ENCODE measurements around the gene ADAMTS6. TPM values are rescaled to one million over a fixed set of nuclear protein-coding genes. Genes with fewer than 3 reads are reported as not detected.
A peak's percentile ranks its signal among the peaks of the same experiment; 100 is the strongest.

Gene ADAMTS6
- total RNA-seq, 3 donors from 2014 or later: 0.69 to 3.6 (median 1.4) TPM

GRCh38 chr5:65108786-65109743, 372.7 kb downstream of the ADAMTS6 start:
- intact Hi-C loops (cut with DNase I, micrococcal nuclease): no loop called here
- no peak for DNase-seq
- Histone ChIP-seq H3K9me3 (no peaks in the 10 kb centered on the region), H3K4me3 (no peak overlapping the region), H3K36me3 (ENCODE audit: low read depth) (no peaks in the 10 kb centered on the region), H3K4me1 (ENCODE audit: low read depth) (no peaks in the 10 kb centered on the region)
- TF ChIP-seq, protein P1, sequence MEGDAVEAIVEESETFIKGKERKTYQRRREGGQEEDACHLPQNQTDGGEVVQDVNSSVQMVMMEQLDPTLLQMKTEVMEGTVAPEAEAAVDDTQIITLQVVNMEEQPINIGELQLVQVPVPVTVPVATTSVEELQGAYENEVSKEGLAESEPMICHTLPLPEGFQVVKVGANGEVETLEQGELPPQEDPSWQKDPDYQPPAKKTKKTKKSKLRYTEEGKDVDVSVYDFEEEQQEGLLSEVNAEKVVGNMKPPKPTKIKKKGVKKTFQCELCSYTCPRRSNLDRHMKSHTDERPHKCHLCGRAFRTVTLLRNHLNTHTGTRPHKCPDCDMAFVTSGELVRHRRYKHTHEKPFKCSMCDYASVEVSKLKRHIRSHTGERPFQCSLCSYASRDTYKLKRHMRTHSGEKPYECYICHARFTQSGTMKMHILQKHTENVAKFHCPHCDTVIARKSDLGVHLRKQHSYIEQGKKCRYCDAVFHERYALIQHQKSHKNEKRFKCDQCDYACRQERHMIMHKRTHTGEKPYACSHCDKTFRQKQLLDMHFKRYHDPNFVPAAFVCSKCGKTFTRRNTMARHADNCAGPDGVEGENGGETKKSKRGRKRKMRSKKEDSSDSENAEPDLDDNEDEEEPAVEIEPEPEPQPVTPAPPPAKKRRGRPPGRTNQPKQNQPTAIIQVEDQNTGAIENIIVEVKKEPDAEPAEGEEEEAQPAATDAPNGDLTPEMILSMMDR (IDR thresholded peaks at IDR 0.05): no peak
- ATAC-seq: no peak

DNA sequence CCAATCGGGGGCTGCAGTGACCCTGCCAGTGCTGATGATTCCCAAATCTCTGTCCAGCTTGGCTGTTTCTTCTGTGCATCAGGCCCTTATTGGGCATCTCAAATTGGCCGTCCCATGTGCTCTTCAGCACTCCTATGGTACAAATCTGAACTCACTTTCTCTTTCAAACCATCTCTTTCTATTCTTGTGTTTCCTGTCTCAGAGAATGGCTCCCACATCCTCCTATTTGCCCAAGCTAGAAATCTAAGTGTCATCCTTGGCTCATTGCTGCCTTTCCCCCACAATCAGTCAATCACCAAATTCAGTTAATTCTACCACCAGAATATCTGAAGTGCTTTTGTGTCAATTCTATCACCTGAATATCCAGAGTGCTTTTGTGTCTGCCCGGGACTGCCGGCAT, 376.4 kb downstream of the ADAMTS6 start:
- DNase-seq (no peak), ATAC-seq (no peak)
- Histone ChIP-seq H3K4me3 (no peak overlapping the region), H3K9me3 (no peaks in the 10 kb centered on the region), H3K36me3 (ENCODE audit: low read depth) (no peaks in the 10 kb centered on the region), H3K4me1 (ENCODE audit: low read depth) (peaks cover 6% of the 10 kb centered on the region)
- TF ChIP-seq, protein P1 (IDR thresholded peaks at IDR 0.05): no peak
- intact Hi-C loops (cut with DNase I, micrococcal nuclease): no loop called here

GRCh38 chr5:65104831-65105230, 376.9 kb downstream of the ADAMTS6 start:
- ATAC-seq: no peak
- no peaks in the 10 kb centered on the region for H3K36me3 ChIP-seq (ENCODE audit: low read depth)
- TF ChIP-seq, protein P1 (IDR thresholded peaks at IDR 0.05): no peak
- H3K9me3 ChIP-seq: no peaks in the 10 kb centered on the region
- H3K4me1 ChIP-seq (ENCODE audit: low read depth): peaks cover 6% of the 10 kb centered on the region
- DNase-seq: no peak
- no peak overlapping the region for H3K4me3 ChIP-seq
- intact Hi-C loops (cut with DNase I, micrococcal nuclease): no loop called here

- TF ChIP-seq, protein P1 (IDR thresholded peaks at IDR 0.05): no peak
- ATAC-seq (no peak), DNase-seq (peak in 1 of 3 donors; percentile 3)
- intact Hi-C loops (cut with DNase I, micrococcal nuclease): loop anchor here in 1 of 2 donors (2.0 kb wide), 1 partner anchor 379 kb away; no protein-coding TSS in a partner anchor
- no peaks in the 10 kb centered on the region for H3K9me3 ChIP-seq
- H3K4me1 ChIP-seq (ENCODE audit: low read depth): peaks cover 6% of the 10 kb centered on the region
- H3K4me3 ChIP-seq: no peak overlapping the region
- H3K36me3 ChIP-seq (ENCODE audit: low read depth): no peaks in the 10 kb centered on the region
Observed at GRCh38 chr5:65103756-65104440, 377.8 kb downstream of the ADAMTS6 start.

DNA sequence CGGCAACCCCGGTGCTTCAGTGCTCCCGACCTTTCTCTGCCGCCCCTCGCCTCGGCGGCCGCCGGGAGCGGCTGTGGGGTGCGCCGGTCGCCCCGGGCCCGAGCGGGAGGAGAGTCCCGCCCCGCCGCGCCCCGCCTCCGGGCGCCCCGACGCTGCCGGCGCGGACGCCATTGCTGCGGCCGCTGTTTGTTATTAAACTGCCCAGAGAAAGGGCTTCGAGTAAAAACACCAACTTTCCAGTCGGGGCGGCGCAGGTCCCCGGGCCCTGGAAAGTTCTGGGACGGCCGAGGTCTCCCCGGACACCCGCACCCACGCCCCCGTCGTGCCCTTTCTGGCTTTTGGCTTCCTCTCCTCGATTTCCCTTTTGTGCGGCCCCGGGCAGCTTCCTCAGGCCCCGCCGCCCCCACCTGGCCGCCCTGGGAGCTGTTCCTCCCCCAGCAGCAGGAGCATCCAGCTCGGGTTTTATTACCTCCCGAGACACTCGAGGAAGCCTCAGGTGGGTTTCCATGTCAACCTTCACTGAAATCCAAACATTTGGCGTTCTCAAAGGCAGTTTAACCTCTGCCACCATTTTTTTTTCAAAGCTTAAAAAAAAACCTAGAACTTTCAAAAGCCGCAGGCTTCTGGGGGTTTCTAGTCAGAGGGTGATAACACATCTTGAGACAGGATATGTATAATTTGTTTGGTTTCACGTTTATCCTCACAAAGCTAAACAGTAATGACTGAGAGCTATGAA, 378.6 kb downstream of the ADAMTS6 start:
- intact Hi-C loops (cut with DNase I, micrococcal nuclease): loop anchor here in 1 of 2 donors (2.0 kb wide), 1 partner anchor 380 kb away; no protein-coding TSS in a partner anchor
- DNase-seq (peak; percentile 65 to 75 (median 67)), ATAC-seq (peak; percentile 85)
- TF ChIP-seq, protein P1 (IDR thresholded peaks at IDR 0.05): no peak
- Histone ChIP-seq H3K4me3 (peak overlapping the region; percentile 28), H3K4me1 (ENCODE audit: low read depth) (peaks cover 6% of the 10 kb centered on the region), H3K36me3 (ENCODE audit: low read depth) (no peaks in the 10 kb centered on the region), H3K9me3 (no peaks in the 10 kb centered on the region)

Data from mucosa of descending colon (tissue), 3 donors.